ACHN (cell line): ENCODE data around the gene AKAP10.
"Not testable (repeated sequence)": the region's sequence is repeated elsewhere in the genome, so short reads cannot be mapped to it uniquely, and the experiment has no call there.

ENCODE experiments used
- DNase-seq: peaks from one replicate; pipeline ENCODE4 v3.0.0-alpha.2; 2015
- in situ Hi-C: cut with HindIII; loops from 2 replicates; pipeline ENCODE4 v1.10.0; 2017; ENCODE audit warnings: low sequenced_read_pairs, low pct_ligation_motif_present, low pct_unique_long_range_greater_than_20kb

AKAP10 gene

DNA sequence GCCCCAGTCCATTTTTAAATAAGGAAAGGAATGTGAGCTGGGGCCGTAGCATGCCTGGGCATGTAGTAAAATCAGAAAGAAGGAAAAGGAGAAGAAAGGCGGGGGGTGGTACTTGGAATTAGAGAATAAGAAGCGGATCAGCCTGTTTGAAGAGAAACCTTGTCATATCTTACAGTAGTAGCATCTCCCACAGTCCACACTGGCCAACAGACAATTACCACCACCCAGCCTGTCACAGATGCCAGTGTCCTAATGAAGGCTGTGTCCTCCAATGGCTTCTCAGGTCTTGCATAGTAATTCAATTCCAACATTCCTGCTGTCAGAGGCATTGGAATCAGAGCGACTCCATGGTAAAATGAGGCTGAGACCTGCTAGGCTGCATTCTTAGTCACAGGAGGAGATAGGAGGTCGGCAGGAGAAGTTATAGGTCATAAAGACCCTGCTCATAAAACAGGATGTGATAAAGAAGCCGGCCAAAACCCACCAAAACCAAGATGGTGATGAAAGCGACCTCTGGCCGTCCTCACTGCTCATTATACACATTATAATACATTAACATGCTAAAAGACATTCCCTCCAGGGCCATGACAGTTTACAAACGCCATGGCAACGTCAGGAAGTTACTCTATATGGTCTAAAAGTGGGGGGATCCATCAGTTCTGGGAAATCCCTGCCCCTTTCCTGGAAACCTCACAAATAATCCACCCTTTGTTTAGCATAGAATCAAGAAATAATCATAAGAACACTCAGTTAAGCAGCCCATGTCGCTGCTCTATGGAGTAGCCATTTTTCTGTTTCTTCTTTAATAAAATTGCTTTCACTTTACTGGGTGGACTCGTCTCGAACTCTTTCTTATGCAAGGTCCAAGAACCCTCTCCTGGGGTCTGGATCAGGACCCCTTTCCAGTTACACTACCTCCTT, 9.6 kb upstream of the AKAP10 start:
- in situ Hi-C loops, result loop anchor here (25.0 kb wide), 1 partner anchor 125 kb away; no protein-coding TSS in a partner anchor
- DNase-seq, result no peak

DNA sequence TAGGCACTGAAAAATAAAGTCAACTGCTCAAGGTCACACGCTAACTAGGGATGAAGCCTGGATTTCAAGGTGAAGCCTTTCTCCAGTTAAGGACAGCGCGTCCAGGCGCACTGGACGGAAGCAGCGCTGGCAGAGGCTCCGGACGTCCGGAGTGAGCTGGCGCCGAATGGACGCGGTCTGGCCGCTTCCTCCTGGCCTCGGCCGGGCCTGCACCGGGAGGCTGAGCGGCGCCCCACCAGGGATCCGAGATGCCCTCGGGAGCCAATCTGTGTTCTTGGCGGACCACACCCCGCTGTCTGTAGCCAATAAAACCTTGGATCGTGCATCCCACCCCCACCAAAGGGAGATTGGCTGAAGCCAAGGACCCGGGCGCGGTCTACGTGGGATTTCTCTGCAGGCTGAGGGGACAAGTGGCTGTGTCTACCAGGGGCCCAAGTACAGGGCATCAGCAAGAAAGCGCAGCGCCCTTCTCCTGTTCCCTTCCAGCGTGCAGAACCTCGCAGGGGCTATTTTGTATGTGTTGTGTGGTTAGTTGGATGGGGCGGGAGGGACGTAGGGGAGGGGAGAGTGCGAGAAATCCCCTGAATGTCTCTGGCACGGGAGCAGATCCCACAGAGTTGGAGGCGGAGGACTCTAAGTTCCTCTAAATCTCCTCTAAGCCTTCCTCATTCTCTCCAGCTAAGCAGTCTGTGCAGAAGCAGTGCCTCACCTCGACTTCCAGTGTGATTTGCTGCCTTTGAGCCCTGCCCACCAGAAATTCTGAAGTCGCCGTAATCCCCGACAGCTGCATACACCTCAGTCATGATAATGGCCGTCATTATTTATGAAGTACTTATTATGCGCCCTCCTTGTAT, 2.5 kb upstream of the AKAP10 start:
- in situ Hi-C loops, result loop anchor here (25.0 kb wide), 1 partner anchor 132 kb away; no protein-coding TSS in a partner anchor
- no peak for DNase-seq

DNA sequence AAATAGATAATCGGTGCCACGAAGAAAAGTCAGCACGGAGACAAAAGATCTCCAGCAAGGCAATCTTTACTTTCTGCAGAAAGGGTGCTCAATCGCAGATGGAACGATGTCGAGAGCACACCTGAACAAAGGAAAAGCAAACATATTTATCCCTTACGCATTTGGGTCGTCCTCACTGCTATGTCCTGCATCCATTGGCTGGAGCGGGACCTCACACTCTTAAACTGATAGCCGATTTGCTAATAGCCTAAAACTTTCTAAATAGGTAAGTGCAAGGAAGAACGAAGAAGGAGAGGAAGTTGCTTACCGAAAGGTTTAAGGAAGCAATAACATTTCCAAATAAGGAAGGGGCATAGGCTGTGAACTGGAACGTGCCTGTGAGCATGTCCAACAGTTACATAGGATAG, 1.2 kb upstream of the AKAP10 start:
- no peak for DNase-seq
- in situ Hi-C loops, result loop anchor here (25.0 kb wide), 1 partner anchor 133 kb away; no protein-coding TSS in a partner anchor

DNA sequence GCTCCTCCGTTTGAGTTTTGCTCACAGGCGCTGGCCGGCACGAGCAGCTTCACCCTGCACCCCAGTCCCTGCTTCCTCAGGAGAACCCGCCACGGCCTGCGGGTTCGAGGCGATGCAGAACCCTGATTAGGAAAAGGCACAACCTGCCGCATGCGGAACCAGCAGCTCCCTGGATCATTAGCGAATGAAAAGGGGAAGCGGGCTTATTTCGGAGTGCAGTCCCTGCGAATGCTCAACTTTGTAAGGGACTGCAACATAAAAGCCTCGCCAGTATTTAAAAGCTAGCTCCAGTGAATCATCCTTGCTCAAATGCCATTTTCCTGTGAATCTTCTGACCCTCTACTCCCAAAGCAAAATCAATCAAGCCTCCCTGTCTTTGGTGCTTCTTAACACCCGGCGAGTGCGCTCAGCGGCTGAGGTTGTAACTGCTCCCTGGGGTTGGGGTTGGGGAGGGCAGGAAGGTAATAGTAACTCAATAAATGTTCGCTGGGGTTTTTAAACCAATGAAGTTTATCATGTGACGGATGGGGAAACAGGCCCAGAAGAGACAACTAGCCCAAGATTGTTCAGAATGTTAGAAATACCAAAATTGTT, 678 bp upstream of the AKAP10 start:
- DNase-seq, result no peak
- in situ Hi-C loops, result loop anchor here (25.0 kb wide), 1 partner anchor 134 kb away; no protein-coding TSS in a partner anchor

DNA sequence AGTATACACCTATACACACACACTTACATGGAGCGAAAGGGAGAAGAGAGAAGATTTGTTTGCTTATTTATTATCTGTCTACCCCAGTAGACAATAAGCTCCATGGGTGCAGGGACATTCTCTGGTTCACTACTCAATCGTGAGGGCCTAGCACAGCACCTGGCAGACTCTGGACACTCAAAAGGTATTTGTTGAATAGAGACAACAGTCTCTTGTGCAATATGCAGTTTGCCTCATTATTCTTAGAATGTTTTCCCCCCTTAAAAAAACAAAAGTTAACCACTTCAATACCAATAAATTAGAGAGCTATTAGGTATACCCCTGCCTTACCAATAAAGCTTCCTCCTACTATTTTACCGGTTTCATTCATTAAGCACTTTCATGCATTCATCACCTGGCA, 2.0 kb downstream of the AKAP10 start:
- DNase-seq, result no peak
- in situ Hi-C loops, result loop anchor here (25.0 kb wide), 1 partner anchor 137 kb away; no protein-coding TSS in a partner anchor

DNA sequence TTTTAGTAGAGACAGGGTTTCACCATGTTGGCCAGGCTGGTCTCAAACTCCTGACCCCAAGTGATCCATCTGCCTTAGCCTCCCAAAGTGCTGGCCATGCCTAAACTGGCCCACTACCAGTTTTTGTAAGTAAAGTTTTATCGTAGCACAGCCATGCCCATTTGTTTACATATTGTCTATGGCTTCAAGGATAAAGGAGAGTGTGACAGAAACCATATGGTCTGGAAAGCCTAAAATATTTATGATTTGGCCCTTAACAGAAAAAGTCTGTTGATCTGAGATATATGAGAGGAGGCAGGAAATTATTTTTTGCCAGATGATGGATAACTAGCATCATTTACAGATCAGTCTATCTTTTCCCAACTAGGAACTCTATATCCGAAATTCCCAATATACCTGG, 4.5 kb downstream of the AKAP10 start:
- no peak for DNase-seq
- in situ Hi-C loops, result no loop called here

DNA sequence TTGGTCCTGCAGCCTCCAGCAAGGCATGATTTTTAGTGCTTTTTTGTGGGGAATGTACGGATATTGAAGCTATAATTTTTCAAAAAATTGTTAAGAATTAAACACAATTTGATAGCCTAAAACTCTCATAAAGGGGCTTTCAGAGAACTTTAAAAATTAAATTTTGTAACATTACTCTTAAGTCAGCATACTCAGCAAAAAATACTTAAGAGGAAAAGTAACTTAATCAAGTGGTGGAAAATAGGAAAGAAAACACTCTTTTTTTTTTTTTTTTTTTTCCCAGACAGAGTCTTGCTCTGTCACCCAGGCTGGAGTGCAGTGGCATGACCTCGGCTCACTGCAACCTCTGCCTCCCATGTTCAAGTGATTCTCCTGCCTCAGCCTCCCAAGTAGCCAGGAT, 14.7 kb downstream of the AKAP10 start:
- DNase-seq, in situ Hi-C loops: not testable (repeated sequence)

DNA sequence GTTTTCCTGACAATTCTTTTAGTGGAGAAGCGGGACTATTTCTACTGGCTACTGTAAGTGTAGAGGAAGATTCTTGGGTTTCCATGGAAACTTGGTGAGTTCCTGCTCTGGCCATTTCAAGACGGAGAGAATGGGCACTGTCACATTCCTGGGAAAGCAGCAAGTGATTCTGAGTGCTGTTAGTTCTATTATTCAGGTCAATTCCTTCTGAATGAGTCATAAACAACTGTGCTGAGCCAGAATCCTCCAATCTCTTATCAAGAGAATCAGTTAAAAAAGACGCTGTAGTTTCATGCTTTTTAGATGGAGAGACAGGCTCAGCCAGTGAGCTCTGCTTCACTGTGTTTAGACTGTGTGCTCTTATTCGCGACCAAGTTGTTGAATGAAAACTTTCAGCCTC, 19.6 kb downstream of the AKAP10 start:
- peak; percentile 92 for DNase-seq
- in situ Hi-C loops, result no loop called here

DNA sequence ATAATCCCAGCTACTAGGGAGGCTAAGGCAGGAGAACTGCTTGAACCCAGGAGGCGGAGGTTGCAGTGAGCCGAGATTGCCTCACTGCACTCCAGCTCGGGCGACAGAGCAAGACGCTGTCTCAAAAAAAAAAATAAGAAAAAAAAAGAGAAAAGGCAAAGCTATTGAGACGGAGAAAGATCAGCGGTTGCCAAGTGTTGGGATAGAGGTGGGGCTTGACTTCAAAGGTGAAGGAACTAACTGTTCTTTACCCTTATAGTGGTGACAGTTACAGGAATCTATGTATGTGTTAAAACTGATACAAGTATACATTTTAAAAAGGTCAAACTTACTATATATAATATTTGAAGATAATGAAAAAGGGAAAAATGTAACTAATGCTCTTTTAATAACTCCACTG, 22.5 kb downstream of the AKAP10 start:
- in situ Hi-C loops, result no loop called here
- no peak for DNase-seq

DNA sequence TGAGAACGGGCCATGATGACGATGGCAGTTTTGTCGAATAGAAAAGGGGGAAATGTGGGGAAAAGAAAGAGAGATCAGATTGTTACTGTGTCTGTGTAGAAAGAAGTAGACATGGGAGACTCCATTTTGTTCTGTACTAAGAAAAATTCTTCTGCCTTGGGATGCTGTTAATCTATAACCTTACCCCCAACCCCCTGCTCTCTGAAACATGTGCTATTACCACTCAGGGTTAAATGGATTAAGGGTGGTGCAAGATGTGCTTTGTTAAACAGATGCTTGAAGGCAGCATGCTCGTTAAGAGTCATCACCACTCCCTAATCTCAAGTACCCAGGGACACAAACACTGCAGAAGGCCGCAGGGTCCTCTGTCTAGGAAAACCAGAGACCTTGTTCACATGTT, 26.2 kb downstream of the AKAP10 start:
- in situ Hi-C loops, result not testable (repeated sequence)

DNA sequence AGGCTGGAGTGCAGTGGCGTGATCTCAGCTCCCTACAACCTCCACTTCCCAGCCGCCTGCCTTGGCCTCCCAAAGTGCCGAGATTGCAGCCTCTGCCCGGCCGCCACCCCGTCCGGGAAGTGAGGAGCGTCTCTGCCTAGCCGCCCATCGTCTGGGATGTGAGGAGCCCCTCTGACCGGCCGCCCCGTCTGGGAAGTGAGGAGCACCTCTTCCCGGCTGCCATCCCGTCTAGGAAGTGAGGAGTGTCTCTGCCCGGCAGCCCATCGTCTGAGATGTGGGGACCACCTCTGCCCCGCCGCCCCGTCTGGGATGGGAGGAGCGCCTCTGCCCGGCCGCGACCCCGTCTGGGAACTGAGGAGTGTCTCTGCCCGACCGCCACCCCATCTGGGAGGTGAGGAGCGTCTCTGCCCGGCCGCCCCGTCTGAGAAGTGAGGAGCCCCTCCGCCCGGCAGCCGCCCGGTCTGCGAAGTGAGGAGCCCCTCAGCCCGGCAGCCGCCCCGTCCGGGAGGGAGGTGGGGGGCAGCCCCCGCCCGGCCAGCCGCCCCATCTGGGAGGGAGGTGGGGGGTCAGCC, 26.9 kb downstream of the AKAP10 start:
- DNase-seq, in situ Hi-C loops: not testable (repeated sequence)

More for the DNA sequence above, 26.2 kb downstream of the AKAP10 start:
- not testable (repeated sequence) for DNase-seq

DNA sequence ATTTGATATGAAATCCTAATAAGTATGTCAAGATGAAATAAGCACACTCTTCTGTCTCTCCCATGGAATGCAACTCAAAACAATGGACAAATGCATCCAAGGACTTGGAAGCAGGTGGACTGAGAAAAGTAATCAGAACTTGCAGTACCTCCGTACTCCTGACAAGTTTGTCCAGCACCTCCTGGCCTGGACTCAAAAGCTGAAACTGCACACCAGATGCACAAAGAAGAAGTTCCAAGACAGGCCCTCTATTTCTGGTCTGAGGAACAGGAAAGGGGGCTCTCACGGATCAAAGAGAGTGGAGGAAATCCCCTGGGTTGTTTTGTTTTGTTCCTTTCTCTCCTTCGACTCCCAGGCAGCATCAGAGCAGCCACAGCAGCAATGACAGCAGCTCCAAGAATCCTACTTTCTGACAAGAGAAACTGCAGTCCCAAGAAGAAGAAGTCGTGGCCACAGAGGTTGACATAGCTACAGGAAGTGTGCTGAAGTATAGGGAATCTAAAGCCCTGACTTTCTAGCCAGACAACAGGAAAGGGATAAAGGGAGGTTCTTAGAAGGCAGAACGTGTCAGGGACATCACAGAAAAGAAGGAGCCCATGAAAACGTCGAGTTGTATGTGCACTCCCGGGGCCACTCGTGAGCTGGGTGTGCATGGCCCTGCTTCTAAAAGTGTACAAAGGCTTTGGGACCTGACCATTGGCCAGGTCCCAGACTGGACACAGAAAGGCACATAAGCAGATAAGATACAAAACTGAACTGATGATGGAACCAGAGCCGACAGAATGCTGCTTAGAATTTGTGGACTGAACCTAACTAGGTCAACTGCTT, 29.3 kb downstream of the AKAP10 start:
- in situ Hi-C loops, result no loop called here
- DNase-seq, result no peak

DNA sequence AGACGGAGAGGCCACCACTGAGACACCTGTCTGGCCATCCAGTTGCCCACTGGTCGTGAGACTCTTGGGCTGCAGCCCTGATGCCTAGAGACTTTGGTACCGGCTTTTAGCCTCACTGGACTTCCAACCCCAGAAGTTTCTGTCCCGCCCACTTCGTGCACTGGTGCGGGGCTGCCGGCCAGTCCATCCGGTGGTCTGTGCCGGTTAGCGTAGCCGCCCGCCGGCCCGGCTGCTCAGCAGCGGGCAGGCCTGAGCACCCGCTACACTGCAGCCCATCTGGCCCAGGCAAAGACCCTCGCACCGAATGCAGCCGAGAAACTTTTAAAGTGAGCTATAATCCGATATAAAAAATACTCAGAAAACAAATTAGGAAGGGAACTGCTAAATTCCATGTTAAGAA, 30.7 kb downstream of the AKAP10 start:
- in situ Hi-C loops, result no loop called here
- no peak for DNase-seq

DNA sequence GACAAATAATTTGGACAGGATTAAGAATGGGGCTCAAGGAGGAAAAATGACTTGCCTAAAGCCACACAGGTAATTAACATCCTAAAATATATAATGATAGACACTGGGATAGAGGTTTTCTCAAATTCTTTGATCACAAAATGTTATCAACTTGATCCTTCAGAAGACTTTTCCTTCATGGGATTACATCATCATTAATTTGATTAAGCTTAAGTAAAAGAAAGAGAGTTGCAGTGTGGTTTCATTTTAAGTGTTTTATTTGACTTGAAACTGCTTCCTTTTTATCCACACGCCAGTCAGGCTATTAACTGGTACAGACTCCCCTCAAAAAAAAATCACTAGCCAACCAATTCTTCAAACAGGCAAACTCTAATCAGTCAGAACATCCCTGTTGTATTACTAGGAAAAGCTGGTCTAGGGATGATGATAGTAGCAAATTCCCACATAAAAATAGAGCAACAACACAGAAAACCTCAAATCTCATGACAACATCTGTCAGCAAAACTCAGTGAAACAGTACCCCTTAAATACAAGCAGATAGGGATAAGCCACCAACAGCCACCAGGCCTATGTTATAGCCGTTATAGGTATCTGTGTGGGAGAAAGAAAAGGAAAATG, 32.5 kb downstream of the AKAP10 start:
- in situ Hi-C loops, result no loop called here
- DNase-seq, result no peak

DNA sequence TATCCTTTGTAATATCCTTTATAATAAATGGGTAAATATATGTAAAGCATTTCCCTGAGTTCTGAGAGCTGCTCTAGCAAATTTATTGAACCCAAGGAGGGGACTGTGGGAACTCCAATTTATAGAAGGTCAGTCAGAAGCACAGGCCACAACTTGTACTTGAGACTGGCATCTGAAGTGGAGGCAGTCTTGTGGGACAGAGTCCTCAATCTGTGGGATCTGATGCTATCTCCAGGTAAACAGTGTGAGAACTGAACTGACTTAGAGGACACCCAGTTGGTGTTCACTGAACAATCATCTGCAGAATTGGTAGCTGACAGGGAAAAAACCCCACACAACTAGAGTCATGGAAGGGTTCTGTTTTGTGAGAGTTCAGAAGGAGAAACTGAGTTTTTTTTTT, 34.0 kb downstream of the AKAP10 start:
- in situ Hi-C loops, result no loop called here
- DNase-seq, result no peak

DNA sequence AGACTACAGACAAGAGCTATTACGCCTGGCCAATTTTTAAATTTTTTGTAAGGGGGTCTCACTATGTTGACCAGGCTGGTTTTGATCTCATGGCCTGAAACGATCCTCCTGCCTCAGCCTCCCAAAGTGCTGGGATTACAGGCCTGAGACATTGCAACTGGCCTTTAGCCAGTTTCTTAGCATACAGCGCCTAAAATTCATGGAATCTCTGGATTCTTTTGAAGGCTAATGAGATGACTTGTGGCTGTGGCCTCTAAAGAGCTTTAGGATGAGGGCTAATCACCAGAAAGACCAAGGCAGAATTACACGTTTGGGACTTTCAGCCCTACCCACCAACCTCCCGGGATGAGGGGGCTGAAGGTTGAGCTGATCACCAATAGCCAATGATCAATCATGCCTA, 34.6 kb downstream of the AKAP10 start:
- in situ Hi-C loops, result no loop called here
- no peak for DNase-seq

DNA sequence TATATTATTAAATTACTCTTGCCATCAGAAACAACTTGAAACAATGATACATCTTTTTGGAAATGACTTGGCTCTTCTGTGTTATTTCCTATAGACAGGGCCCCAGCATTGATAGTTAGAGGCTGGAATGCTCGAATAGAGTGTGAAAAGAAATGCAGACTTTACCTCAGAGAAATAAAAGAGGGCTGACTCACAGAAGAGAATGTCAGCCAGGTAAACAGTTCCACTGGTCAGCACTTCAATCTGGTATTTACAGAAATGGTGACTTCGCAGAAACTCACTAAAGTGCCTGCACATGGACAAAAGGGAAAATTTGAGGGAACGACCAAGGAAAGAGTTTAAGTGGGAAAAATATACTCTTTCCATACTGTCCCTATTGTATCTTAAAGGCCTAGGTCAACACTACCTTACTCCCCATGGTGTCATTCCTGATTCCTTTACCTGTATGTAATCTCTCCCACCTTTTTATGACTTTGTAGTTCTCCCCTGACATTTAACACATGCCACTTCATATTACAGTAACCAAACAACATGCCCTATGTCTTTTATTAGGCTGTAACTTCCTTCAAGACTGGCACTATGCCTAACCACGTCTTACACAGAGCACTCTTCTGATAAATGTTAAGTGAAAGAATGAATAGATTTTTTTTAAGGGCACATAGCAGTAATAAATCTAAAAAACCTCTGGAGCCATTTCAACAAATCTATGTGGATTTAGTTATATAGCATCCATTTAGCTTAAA, 36.7 kb downstream of the AKAP10 start:
- in situ Hi-C loops, result no loop called here
- DNase-seq, result peak; percentile 36
